ENCODE results near the gene RRM1.

RRM1 gene

GRCh38 chr11:4187055-4187988 lies 92.7 kb downstream of the RRM1 start:
- DNase-seq (ENCODE audit: low read depth), result peak; percentile 85
